HEK293 (cell line): ENCODE measurements around the gene C2CD3.

Experiments
- BCL11A ChIP-seq: fragments of 450-650 bp; formaldehyde crosslinking; IDR thresholded peaks from 2 replicates; pipeline ENCODE4 v1.5.1; 2016; ENCODE audit warnings: low read depth, missing biosample characterization, missing genetic modification characterization
- KLF7 ChIP-seq: fragments of 450-650 bp; formaldehyde crosslinking; IDR thresholded peaks from 2 replicates; pipeline ENCODE4 v1.5.1; 2016; ENCODE audit warnings: missing biosample characterization, missing genetic modification characterization, borderline replicate concordance
- KLF8 ChIP-seq: fragments of 450-650 bp; formaldehyde crosslinking; IDR thresholded peaks from 2 replicates; pipeline ENCODE4 v1.5.1; 2016; ENCODE audit warnings: missing biosample characterization, missing genetic modification characterization
- PATZ1 ChIP-seq: fragments of 450-650 bp; formaldehyde crosslinking; IDR thresholded peaks from 2 replicates; pipeline ENCODE4 v1.5.1; 2016; ENCODE audit warnings: missing biosample characterization, missing genetic modification characterization
- PRDM1 ChIP-seq: fragments of 450-650 bp; formaldehyde crosslinking; IDR thresholded peaks from 2 replicates; pipeline ENCODE4; 2016; ENCODE audit warnings: missing biosample characterization, missing genetic modification characterization
- SALL2 ChIP-seq: fragments of 450-650 bp; formaldehyde crosslinking; IDR thresholded peaks from 2 replicates; pipeline ENCODE4 v1.5.0; 2017; ENCODE audit warnings: missing biosample characterization, mild to moderate bottlenecking, missing genetic modification characterization, borderline replicate concordance
- SCRT1 ChIP-seq: fragments of 450-650 bp; formaldehyde crosslinking; IDR thresholded peaks from 2 replicates; pipeline ENCODE4 v1.5.1; 2016; ENCODE audit warnings: missing biosample characterization, missing genetic modification characterization, borderline replicate concordance
- SP3 ChIP-seq: fragments of 450-650 bp; formaldehyde crosslinking; IDR thresholded peaks from 2 replicates; pipeline ENCODE4 v1.5.1; 2016; ENCODE audit warnings: missing biosample characterization, missing genetic modification characterization
- ZBTB20 ChIP-seq: fragments of 450-650 bp; formaldehyde crosslinking; IDR thresholded peaks from 2 replicates; pipeline ENCODE4 v1.5.1; 2016; ENCODE audit warnings: missing biosample characterization, missing genetic modification characterization
- ZBTB48 ChIP-seq: fragments of 450-650 bp; formaldehyde crosslinking; IDR thresholded peaks from 2 replicates; pipeline ENCODE4 v1.5.1; 2016; ENCODE audit warnings: missing biosample characterization, missing genetic modification characterization
- ZEB2 ChIP-seq: fragments of 450-650 bp; formaldehyde crosslinking; IDR thresholded peaks from 2 replicates; pipeline ENCODE4 v1.5.1; 2016; ENCODE audit warnings: missing biosample characterization, missing genetic modification characterization
- ZNF10 ChIP-seq: fragments of 450-650 bp; formaldehyde crosslinking; IDR thresholded peaks from 2 replicates; pipeline ENCODE4 v1.5.1; 2017; ENCODE audit warnings: missing biosample characterization, missing genetic modification characterization
- ZNF114 ChIP-seq: fragments of 450-650 bp; formaldehyde crosslinking; IDR thresholded peaks from 2 replicates; pipeline ENCODE4 v1.5.0; 2017; ENCODE audit warnings: missing biosample characterization, missing genetic modification characterization
- ZNF324 ChIP-seq: fragments of 450-650 bp; formaldehyde crosslinking; IDR thresholded peaks from 2 replicates; pipeline ENCODE4 v1.5.1; 2016; ENCODE audit warnings: missing biosample characterization, missing genetic modification characterization
- ZNF366 ChIP-seq: fragments of 450-650 bp; formaldehyde crosslinking; conservative IDR thresholded peaks from 2 replicates; pipeline ENCODE4 v1.5.1; 2016; ENCODE audit warnings: missing biosample characterization, missing genetic modification characterization
- ZNF391 ChIP-seq: fragments of 450-650 bp; formaldehyde crosslinking; IDR thresholded peaks from 2 replicates; pipeline ENCODE4 v1.5.1; 2016; ENCODE audit warnings: low read depth, missing biosample characterization, missing genetic modification characterization, borderline replicate concordance
- ZNF449 ChIP-seq: fragments of 450-650 bp; formaldehyde crosslinking; IDR thresholded peaks from 2 replicates; pipeline ENCODE4 v1.5.1; 2017; ENCODE audit warnings: missing biosample characterization, mild to moderate bottlenecking, missing genetic modification characterization, moderate library complexity
- ZNF48 ChIP-seq: fragments of 450-650 bp; formaldehyde crosslinking; IDR thresholded peaks from 2 replicates; pipeline ENCODE4 v1.5.1; 2016; ENCODE audit warnings: missing biosample characterization, missing genetic modification characterization
- ZNF549 ChIP-seq: fragments of 450-650 bp; IDR thresholded peaks from 2 replicates; pipeline ENCODE4 v1.5.1; 2018; ENCODE audit warnings: missing biosample characterization, missing genetic modification characterization, mild to moderate bottlenecking, inconsistent platforms, moderate library complexity
- ZNF610 ChIP-seq: fragments of 450-650 bp; formaldehyde crosslinking; IDR thresholded peaks from 2 replicates; pipeline ENCODE4 v1.5.1; 2016; ENCODE audit warnings: missing biosample characterization, missing genetic modification characterization, borderline replicate concordance
- ZNF707 ChIP-seq: fragments of 450-650 bp; formaldehyde crosslinking; IDR thresholded peaks from 2 replicates; pipeline ENCODE4 v1.5.1; 2016; ENCODE audit warnings: missing biosample characterization, missing genetic modification characterization
- ZNF843 ChIP-seq: fragments of 450-650 bp; formaldehyde crosslinking; IDR thresholded peaks from 2 replicates; pipeline ENCODE4 v1.5.1; 2016; ENCODE audit warnings: missing biosample characterization, missing genetic modification characterization
- ZXDB ChIP-seq: fragments of 450-650 bp; formaldehyde crosslinking; IDR thresholded peaks from 2 replicates; pipeline ENCODE4 v1.5.1; 2016; ENCODE audit warnings: missing biosample characterization, missing genetic modification characterization
- TF ChIP-seq, protein P1 (sequence below): fragments of 450-650 bp; formaldehyde crosslinking; IDR thresholded peaks from 2 replicates; pipeline ENCODE4 v1.5.1; 2016; ENCODE audit warnings: missing biosample characterization, missing genetic modification characterization
- TF ChIP-seq, protein P2 (sequence below): fragments of 450-650 bp; formaldehyde crosslinking; IDR thresholded peaks from 2 replicates; pipeline ENCODE4 v1.5.1; 2016; ENCODE audit warnings: missing biosample characterization, missing genetic modification characterization
- TF ChIP-seq, protein P3 (sequence below): fragments of 450-650 bp; formaldehyde crosslinking; IDR thresholded peaks from 2 replicates; pipeline ENCODE4 v1.5.0; 2017; ENCODE audit warnings: missing biosample characterization, missing genetic modification characterization, borderline replicate concordance

Gene C2CD3

GRCh38 chr11:73982990-73983740 lies 187.6 kb downstream of the C2CD3 start (continued):
- peak; percentile 93 for TF ChIP-seq PATZ1 (tag by site-specific recombination)
- no peak for TF ChIP-seq ZNF114 (tag by site-specific recombination)
- peak; percentile 92 for TF ChIP-seq KLF7
- TF ChIP-seq, protein P1, sequence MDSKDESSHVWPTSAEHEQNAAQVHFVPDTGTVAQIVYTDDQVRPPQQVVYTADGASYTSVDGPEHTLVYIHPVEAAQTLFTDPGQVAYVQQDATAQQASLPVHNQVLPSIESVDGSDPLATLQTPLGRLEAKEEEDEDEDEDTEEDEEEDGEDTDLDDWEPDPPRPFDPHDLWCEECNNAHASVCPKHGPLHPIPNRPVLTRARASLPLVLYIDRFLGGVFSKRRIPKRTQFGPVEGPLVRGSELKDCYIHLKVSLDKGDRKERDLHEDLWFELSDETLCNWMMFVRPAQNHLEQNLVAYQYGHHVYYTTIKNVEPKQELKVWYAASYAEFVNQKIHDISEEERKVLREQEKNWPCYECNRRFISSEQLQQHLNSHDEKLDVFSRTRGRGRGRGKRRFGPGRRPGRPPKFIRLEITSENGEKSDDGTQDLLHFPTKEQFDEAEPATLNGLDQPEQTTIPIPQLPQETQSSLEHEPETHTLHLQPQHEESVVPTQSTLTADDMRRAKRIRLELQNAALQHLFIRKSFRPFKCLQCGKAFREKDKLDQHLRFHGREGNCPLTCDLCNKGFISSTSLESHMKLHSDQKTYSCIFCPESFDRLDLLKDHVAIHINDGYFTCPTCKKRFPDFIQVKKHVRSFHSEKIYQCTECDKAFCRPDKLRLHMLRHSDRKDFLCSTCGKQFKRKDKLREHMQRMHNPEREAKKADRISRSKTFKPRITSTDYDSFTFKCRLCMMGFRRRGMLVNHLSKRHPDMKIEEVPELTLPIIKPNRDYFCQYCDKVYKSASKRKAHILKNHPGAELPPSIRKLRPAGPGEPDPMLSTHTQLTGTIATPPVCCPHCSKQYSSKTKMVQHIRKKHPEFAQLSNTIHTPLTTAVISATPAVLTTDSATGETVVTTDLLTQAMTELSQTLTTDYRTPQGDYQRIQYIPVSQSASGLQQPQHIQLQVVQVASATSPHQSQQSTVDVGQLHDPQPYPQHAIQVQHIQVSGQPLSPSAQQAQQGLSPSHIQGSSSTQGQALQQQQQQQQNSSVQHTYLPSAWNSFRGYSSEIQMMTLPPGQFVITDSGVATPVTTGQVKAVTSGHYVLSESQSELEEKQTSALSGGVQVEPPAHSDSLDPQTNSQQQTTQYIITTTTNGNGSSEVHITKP = peak; percentile 85
- no peak for TF ChIP-seq SALL2 (tag by site-specific recombination)
- peak; percentile 47; the same call in 1 of the 2 replicates for TF ChIP-seq ZNF10
- no peak for TF ChIP-seq ZNF549
- TF ChIP-seq ZNF48 (tag by site-specific recombination) = no peak
- TF ChIP-seq BCL11A = peak; percentile 74; the same call in 1 of the 2 replicates
- TF ChIP-seq, protein P2, sequence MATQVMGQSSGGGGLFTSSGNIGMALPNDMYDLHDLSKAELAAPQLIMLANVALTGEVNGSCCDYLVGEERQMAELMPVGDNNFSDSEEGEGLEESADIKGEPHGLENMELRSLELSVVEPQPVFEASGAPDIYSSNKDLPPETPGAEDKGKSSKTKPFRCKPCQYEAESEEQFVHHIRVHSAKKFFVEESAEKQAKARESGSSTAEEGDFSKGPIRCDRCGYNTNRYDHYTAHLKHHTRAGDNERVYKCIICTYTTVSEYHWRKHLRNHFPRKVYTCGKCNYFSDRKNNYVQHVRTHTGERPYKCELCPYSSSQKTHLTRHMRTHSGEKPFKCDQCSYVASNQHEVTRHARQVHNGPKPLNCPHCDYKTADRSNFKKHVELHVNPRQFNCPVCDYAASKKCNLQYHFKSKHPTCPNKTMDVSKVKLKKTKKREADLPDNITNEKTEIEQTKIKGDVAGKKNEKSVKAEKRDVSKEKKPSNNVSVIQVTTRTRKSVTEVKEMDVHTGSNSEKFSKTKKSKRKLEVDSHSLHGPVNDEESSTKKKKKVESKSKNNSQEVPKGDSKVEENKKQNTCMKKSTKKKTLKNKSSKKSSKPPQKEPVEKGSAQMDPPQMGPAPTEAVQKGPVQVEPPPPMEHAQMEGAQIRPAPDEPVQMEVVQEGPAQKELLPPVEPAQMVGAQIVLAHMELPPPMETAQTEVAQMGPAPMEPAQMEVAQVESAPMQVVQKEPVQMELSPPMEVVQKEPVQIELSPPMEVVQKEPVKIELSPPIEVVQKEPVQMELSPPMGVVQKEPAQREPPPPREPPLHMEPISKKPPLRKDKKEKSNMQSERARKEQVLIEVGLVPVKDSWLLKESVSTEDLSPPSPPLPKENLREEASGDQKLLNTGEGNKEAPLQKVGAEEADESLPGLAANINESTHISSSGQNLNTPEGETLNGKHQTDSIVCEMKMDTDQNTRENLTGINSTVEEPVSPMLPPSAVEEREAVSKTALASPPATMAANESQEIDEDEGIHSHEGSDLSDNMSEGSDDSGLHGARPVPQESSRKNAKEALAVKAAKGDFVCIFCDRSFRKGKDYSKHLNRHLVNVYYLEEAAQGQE (tag by site-specific recombination) = no peak
- peak; percentile 80 for TF ChIP-seq ZBTB20
- peak; percentile 89 for TF ChIP-seq ZEB2 (tag by site-specific recombination)
- no peak for TF ChIP-seq ZNF707 (tag by site-specific recombination)
- peak; percentile 87 for TF ChIP-seq ZNF366 (tag by site-specific recombination)
- TF ChIP-seq ZNF324 (tag by site-specific recombination) = 0 out of 2 replicates have a peak, but pooled peaks have one; percentile 13
- TF ChIP-seq ZNF449 (tag by site-specific recombination) = peak; percentile 98
- peak; percentile 92 for TF ChIP-seq ZXDB (tag by site-specific recombination)
- TF ChIP-seq SCRT1 (tag by site-specific recombination) = peak; percentile 98
- peak; percentile 38; the same call in 1 of the 2 replicates for TF ChIP-seq ZNF391 (tag by site-specific recombination)
- peak; percentile 77 for TF ChIP-seq PRDM1 (tag by site-specific recombination)
- TF ChIP-seq ZBTB48 (tag by site-specific recombination) = peak; percentile 98
- TF ChIP-seq ZNF610 (tag by site-specific recombination) = peak; percentile 51; the same call in 1 of the 2 replicates
- TF ChIP-seq, protein P3, sequence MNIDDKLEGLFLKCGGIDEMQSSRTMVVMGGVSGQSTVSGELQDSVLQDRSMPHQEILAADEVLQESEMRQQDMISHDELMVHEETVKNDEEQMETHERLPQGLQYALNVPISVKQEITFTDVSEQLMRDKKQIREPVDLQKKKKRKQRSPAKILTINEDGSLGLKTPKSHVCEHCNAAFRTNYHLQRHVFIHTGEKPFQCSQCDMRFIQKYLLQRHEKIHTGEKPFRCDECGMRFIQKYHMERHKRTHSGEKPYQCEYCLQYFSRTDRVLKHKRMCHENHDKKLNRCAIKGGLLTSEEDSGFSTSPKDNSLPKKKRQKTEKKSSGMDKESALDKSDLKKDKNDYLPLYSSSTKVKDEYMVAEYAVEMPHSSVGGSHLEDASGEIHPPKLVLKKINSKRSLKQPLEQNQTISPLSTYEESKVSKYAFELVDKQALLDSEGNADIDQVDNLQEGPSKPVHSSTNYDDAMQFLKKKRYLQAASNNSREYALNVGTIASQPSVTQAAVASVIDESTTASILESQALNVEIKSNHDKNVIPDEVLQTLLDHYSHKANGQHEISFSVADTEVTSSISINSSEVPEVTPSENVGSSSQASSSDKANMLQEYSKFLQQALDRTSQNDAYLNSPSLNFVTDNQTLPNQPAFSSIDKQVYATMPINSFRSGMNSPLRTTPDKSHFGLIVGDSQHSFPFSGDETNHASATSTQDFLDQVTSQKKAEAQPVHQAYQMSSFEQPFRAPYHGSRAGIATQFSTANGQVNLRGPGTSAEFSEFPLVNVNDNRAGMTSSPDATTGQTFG = no peak
- TF ChIP-seq SP3 = peak; percentile 76
- TF ChIP-seq KLF8 (tag by site-specific recombination) = peak; percentile 90
- 0 out of 2 replicates have a peak, but pooled peaks have one; percentile 18 for TF ChIP-seq ZNF843 (tag by site-specific recombination)
